Glutamatergic neuron (in vitro differentiated cells): ENCODE measurements around the gene B4GALT4. TPM values are rescaled to one million over a fixed set of nuclear protein-coding genes. Genes with fewer than 3 reads are reported as not detected.
"Not testable (repeated sequence)": the region's sequence is repeated elsewhere in the genome, so short reads cannot be mapped to it uniquely, and the experiment has no call there.

Experiments used
- DNase-seq: peaks from one replicate; pipeline ENCODE4 v3.0.0; 2022
- H3K27ac Mint-ChIP-seq: one replicate; pipeline ENCODE4 v1.8.0; 2020; ENCODE audit warnings: mild to moderate bottlenecking, mixed read lengths, inconsistent platforms; ENCODE audit not compliant: unreplicated experiment
- H3K27me3 Mint-ChIP-seq: one replicate; pipeline ENCODE4 v1.8.0; 2020; ENCODE audit warnings: mild to moderate bottlenecking, moderate library complexity, mixed read lengths, inconsistent platforms; ENCODE audit not compliant: unreplicated experiment
- H3K36me3 Mint-ChIP-seq: one replicate; pipeline ENCODE4 v1.8.0; 2020; ENCODE audit warnings: mild to moderate bottlenecking, mixed read lengths, inconsistent platforms; ENCODE audit not compliant: unreplicated experiment
- H3K4me1 Mint-ChIP-seq: one replicate; pipeline ENCODE4 v1.8.0; 2020; ENCODE audit warnings: mild to moderate bottlenecking, low read depth, mixed read lengths, inconsistent platforms; ENCODE audit not compliant: unreplicated experiment
- H3K4me3 Mint-ChIP-seq: one replicate; pipeline ENCODE4 v1.8.0; 2020; ENCODE audit warnings: mild to moderate bottlenecking, mixed read lengths, inconsistent platforms; ENCODE audit not compliant: unreplicated experiment
- H3K9me3 Mint-ChIP-seq: one replicate; pipeline ENCODE4 v1.8.0; 2020; ENCODE audit warnings: mild to moderate bottlenecking, moderate library complexity, mixed read lengths, inconsistent platforms; ENCODE audit not compliant: unreplicated experiment
- total RNA-seq: library from RNA; stranded (reverse); fragmentation: NEBNext Ultra II Directional; extraction: Animal tissue kit (Norgen Biotek cat#: 25700); gene quantifications from one replicate; pipeline ENCODE4 v1.2.1, GENCODE V29; 2021; ENCODE audit not compliant: unreplicated experiment
- TF ChIP-seq, protein P1 (sequence below): fragments of 200-600 bp; sonication (generic); IDR thresholded peaks from one replicate; pipeline ENCODE4 v1.5.0; 2021; ENCODE audit not compliant: partially characterized antibody, unreplicated experiment

B4GALT4 gene
- total RNA-seq, 1 donor from 2014 or later: 24.3 TPM

DNA sequence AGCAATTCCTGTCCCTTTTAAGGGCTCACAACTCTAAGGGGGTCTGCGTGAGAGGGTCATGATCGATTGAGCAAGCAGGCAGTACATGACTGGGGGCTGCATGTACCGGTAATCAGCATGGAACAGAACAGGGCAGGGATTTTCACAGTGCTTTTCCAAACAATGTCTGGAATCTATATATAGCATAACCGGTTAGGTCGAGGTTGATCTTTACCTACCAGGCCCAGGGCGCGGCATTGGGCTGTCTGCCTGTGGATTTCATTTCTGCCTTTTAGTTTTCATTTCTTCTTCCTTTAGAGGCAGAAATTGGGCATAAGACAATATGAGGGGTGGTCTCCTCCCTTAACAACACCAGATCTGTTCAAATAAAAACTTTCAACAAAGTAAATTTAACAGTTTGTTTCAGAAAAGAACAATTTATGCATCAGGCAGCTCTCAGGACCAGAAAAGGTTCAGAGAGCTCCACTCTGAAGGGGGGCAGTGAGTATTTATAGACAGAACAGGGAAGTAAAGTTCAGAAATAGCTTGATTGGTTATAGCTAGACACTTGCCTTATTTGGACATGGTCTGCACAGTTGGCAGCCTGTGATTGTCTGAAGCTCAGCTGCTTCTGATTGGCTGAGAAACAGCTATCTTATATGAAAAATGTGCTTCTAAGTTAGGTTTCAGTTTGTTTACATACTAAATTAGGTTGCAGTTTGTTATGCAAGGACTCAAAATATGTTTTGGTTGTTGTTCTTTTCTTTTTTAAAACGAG is 17.2 kb upstream of the B4GALT4 start:
- Mint-ChIP-seq H3K27ac (no peak overlapping the region), H3K4me3 (no peak overlapping the region), H3K9me3 (no peaks in the 10 kb centered on the region), H3K4me1 (no peaks in the 10 kb centered on the region), H3K36me3 (no peaks in the 10 kb centered on the region), H3K27me3 (no peaks in the 10 kb centered on the region)
- no peak for DNase-seq
- TF ChIP-seq, protein P1, sequence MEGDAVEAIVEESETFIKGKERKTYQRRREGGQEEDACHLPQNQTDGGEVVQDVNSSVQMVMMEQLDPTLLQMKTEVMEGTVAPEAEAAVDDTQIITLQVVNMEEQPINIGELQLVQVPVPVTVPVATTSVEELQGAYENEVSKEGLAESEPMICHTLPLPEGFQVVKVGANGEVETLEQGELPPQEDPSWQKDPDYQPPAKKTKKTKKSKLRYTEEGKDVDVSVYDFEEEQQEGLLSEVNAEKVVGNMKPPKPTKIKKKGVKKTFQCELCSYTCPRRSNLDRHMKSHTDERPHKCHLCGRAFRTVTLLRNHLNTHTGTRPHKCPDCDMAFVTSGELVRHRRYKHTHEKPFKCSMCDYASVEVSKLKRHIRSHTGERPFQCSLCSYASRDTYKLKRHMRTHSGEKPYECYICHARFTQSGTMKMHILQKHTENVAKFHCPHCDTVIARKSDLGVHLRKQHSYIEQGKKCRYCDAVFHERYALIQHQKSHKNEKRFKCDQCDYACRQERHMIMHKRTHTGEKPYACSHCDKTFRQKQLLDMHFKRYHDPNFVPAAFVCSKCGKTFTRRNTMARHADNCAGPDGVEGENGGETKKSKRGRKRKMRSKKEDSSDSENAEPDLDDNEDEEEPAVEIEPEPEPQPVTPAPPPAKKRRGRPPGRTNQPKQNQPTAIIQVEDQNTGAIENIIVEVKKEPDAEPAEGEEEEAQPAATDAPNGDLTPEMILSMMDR: no peak

DNA sequence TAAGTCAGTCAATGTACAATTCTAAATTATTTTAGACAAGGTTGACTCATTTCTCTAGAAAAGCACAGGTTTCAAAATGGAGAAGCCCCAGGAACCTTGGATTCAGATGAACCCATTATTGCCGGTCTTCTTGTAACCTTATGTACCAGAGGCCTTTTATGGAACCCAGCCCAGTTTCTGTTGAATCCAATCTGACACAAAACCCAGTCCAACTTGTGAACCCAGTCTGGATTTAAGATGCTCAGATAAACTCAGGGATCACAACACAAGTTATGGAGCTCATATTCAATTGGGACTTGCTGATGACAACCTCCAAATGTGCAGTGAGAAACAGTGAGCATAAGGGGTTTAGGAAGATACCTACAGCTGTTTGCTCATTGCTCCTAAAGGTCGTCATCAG is 16.4 kb upstream of the B4GALT4 start:
- TF ChIP-seq, protein P1: no peak
- Mint-ChIP-seq H3K4me1 (no peaks in the 10 kb centered on the region), H3K9me3 (no peaks in the 10 kb centered on the region), H3K36me3 (no peaks in the 10 kb centered on the region), H3K27ac (no peak overlapping the region), H3K27me3 (no peaks in the 10 kb centered on the region), H3K4me3 (no peak overlapping the region)
- no peak for DNase-seq

DNA sequence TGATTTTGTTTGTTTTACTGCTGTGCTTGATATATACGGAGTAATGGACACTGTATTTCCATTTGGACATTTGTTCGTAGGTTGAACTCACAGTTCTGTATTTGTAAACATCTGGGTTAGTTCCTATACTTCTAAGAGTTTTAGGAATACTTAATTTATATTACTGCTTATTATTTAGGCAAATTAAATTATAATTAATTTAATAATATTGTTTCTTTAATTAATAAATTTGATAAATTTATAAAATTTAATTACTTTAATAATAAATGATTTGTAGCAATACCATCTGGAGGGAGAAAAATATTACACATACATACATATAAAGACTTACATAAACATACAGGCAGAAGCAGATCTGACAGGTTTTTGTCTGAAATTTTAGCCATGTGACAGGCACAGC is 14.5 kb upstream of the B4GALT4 start:
- DNase-seq: no peak
- TF ChIP-seq, protein P1: no peak
- H3K9me3 Mint-ChIP-seq: no peaks in the 10 kb centered on the region
- no peak overlapping the region for H3K27ac Mint-ChIP-seq
- no peak overlapping the region for H3K4me3 Mint-ChIP-seq
- no peaks in the 10 kb centered on the region for H3K36me3 Mint-ChIP-seq
- H3K4me1 Mint-ChIP-seq: no peaks in the 10 kb centered on the region
- H3K27me3 Mint-ChIP-seq: no peaks in the 10 kb centered on the region

DNA sequence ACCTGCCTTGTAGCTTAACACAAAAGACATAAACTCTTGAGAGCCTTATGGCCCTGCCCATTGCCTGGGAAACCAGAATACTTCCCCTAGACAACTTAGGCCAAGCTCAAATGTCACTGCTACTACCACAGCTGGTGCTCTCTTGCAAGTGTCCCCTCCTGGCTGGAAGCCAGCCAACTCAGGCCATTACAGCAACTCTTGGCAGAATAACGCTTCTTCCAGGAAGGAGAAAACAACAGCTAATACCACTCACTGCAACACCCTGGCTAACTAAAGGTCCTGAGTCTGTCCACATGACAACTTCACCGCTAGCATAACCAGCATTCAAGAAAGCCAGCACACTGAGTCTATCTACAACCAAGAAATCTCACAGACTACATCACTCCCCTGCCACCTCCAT is 5.1 kb upstream of the B4GALT4 start:
- peaks cover 6% of the 10 kb centered on the region for H3K4me1 Mint-ChIP-seq
- no peak overlapping the region for H3K4me3 Mint-ChIP-seq
- peaks cover 20% of the 10 kb centered on the region for H3K36me3 Mint-ChIP-seq
- DNase-seq: no peak
- TF ChIP-seq, protein P1: no peak
- H3K27ac Mint-ChIP-seq: no peak overlapping the region
- no peaks in the 10 kb centered on the region for H3K27me3 Mint-ChIP-seq
- peaks cover 5% of the 10 kb centered on the region for H3K9me3 Mint-ChIP-seq

DNA sequence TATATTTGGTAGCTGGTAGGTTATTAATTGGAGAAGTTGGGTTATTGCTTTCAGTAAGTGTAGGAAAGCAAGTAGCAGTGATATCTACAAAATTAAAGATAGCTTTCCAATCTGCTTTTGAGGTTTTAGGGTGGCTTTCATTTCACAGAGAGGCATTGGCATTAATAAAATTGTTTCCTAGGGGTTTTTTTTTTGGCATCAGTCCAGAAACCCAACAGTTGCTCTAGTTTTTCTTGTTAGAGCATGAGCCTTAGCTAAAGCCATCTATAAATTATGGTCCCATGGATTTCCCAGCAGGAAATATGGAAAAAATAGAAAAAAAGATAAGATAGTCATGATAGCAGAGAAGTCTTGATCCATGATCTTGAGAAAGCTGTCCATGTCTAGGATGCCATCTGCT is 3.0 kb upstream of the B4GALT4 start:
- TF ChIP-seq, protein P1: no peak
- H3K36me3 Mint-ChIP-seq: peaks cover 11% of the 10 kb centered on the region
- DNase-seq: no peak
- peaks cover 11% of the 10 kb centered on the region for H3K4me1 Mint-ChIP-seq
- no peak overlapping the region for H3K4me3 Mint-ChIP-seq
- H3K27me3 Mint-ChIP-seq: no peaks in the 10 kb centered on the region
- H3K9me3 Mint-ChIP-seq: peaks cover 3% of the 10 kb centered on the region
- H3K27ac Mint-ChIP-seq: peak overlapping the region; percentile 67

DNA sequence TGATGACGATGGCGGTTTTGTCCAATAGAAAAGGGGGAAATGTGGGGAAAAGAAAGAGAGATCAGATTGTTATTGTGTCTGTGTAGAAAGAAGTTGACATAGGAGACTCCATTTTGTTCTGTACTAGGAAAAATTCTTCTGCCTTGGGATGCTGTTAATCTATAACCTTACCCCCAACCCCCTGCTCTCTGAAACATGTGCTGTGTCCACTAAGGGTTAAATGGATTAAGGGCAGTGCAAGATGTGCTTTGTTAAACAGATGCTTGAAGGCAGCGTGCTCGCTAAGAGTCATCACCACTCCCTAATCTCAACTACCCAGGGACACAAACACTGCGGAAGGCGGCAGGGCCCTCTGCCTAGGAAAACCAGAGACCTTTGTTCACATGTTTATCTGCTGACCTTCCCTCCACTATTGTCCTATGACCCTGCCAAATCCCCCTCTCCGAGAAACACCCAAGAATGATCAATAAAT is 2.4 kb upstream of the B4GALT4 start:
- Mint-ChIP-seq H3K4me1 (peaks cover 11% of the 10 kb centered on the region), H3K27ac (peak overlapping the region; percentile 87), H3K36me3 (peaks cover 11% of the 10 kb centered on the region)
- H3K27me3 Mint-ChIP-seq, H3K9me3 Mint-ChIP-seq, H3K4me3 Mint-ChIP-seq, DNase-seq: not testable (repeated sequence)

DNA sequence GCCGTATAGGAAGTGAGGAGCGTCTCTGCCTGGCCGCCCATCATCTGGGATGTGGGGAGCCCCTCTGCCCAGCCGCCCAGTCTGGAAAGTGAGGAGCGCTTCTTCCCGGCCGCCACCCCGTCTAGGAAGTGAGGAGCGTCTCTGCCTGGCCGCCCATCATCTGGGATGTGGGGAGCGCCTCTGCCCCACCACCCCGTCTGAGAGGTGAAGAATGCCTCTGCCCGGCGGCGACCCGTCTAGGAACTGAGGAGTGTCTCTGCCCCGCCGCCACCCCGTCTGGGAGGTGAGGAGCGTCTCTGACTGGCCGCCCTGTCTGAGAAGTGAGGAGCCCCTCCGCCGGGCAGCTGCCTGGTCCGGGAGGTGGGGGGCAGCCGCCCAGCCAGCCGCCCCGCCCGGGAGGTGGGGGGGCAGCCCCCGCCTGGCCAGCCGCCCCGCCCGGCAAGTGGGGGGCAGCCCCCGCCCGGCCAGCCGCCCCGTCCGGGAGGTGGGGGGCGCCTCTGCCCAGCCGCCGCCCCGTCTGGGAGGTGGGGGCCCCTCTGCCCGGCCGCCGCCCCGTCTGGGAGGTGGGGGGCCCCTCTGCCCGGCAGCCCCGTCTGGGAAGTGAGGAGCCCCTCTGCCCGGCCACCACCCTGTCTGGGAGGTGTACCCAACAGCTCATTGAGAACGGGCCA is 1.8 kb upstream of the B4GALT4 start:
- H3K27ac Mint-ChIP-seq: peak overlapping the region; percentile 87
- DNase-seq, H3K27me3 Mint-ChIP-seq, H3K36me3 Mint-ChIP-seq, H3K4me3 Mint-ChIP-seq, H3K9me3 Mint-ChIP-seq: not testable (repeated sequence)
- H3K4me1 Mint-ChIP-seq: peaks cover 11% of the 10 kb centered on the region
